ENCODE data around the gene CMIP.

DNA sequence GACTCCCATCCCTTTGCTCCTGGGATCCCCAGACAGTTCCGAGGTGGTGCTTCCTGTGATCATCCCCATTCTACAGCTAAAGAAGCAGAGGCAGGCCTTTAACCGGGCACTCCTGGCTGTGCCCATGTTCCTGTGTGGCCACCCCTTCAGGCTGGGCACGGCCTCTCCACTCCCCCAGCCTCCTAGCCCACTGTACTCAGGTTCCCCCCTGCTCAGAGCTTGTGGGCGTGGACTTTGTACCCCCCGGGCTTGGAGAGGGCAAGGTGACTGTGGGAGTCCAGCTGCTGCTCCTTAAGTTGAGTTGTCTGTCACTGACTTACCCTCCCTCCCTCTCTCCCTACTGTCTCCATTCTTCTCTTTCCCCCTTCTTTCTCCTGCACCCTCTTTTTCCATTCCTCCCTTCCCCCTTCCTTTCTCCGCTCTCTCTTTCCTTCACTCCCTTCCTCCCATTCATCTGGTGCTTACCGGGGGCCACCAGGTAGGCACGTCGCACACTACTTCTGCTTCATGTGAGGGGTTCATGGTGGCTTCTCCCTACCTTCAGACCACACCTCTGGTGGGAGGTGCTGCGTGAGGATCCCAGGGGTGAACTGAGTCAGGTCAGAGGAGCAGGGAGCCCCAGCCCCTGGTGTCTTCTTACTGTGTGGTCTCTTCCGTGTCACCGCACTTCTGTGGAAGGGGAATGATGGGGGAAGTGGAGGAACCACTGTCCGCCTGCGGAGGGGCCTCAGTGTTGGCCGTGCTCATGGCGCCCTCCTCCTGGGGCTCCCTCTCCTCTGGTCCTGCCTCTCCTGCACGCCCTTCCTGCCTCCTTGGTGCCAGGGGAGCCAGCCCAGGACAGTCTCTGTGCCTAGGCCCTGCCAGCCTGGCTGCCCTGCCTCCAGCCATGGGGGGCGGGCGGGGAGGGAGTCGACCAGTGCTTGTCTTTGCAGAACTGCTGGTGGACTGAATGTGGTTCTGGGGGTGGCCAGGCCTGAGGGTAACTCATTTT lies 29.7 kb downstream of the CMIP start:
- TF ChIP-seq, protein P1, sequence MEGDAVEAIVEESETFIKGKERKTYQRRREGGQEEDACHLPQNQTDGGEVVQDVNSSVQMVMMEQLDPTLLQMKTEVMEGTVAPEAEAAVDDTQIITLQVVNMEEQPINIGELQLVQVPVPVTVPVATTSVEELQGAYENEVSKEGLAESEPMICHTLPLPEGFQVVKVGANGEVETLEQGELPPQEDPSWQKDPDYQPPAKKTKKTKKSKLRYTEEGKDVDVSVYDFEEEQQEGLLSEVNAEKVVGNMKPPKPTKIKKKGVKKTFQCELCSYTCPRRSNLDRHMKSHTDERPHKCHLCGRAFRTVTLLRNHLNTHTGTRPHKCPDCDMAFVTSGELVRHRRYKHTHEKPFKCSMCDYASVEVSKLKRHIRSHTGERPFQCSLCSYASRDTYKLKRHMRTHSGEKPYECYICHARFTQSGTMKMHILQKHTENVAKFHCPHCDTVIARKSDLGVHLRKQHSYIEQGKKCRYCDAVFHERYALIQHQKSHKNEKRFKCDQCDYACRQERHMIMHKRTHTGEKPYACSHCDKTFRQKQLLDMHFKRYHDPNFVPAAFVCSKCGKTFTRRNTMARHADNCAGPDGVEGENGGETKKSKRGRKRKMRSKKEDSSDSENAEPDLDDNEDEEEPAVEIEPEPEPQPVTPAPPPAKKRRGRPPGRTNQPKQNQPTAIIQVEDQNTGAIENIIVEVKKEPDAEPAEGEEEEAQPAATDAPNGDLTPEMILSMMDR (conservative IDR thresholded peaks at IDR 0.05 in 1 of 2, IDR thresholded peaks at IDR 0.05 in 1 of 2; ENCODE audit: extremely low read depth in 1 of 2, insufficient read depth in 1 of 2, low read depth in 1 of 2, low read length in 2 of 2), result no peak
- no peak for TF ChIP-seq EZH2 (IDR thresholded peaks at IDR 0.05; ENCODE audit: borderline replicate concordance, low read length)
